Measurements from ENCODE around the gene DCTN3.
A peak's percentile ranks its signal among the peaks of the same experiment; 100 is the strongest.

The DCTN3 gene

DNA sequence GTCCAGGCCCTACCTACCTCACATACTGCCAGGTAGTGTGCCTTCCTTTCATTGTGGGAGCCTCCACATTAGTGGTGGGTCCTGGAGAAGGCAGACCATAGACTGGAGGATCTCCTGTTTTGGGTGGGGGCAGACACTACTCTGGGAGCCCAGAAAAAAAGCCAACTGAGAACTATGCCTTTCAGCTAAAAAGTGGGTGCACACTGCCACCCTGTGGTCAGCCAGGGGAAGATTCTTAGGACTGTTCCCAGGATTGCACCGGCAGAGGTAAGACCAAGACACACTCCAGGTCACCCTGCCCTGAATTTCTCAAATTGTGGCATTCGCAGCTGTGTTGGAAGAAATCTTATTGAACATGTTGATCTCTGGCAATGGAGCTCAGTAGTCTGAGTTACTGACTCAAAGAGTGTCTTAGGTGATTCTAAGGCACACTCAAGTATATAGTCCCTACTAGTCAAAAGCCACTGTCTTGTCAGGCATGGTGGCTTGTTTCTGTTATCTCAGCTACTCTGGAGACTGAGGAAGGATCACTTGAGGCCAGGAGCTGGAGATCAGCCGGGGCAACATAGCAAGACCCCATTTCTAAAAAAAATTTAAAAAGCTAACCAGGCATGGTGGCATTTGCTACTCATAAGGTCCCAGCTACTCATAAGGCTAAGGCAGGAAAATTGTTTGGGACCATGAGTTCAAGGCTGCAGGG, 13.7 kb upstream of the DCTN3 start:
- H3K27me3 ChIP-seq (ENCODE audit: insufficient read depth, poor library complexity, severe bottlenecking) = peaks cover 12% of the 10 kb centered on the region
- H3K27ac ChIP-seq (replicated peaks) = no peak overlapping the region
- TF ChIP-seq, protein P1, sequence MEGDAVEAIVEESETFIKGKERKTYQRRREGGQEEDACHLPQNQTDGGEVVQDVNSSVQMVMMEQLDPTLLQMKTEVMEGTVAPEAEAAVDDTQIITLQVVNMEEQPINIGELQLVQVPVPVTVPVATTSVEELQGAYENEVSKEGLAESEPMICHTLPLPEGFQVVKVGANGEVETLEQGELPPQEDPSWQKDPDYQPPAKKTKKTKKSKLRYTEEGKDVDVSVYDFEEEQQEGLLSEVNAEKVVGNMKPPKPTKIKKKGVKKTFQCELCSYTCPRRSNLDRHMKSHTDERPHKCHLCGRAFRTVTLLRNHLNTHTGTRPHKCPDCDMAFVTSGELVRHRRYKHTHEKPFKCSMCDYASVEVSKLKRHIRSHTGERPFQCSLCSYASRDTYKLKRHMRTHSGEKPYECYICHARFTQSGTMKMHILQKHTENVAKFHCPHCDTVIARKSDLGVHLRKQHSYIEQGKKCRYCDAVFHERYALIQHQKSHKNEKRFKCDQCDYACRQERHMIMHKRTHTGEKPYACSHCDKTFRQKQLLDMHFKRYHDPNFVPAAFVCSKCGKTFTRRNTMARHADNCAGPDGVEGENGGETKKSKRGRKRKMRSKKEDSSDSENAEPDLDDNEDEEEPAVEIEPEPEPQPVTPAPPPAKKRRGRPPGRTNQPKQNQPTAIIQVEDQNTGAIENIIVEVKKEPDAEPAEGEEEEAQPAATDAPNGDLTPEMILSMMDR (IDR thresholded peaks at IDR 0.05; ENCODE audit: insufficient read depth, low read length) = peak; percentile 77
- no peak for TF ChIP-seq SPI1 (IDR thresholded peaks at IDR 0.05; ENCODE audit: borderline replicate concordance, low read depth)
- no peak overlapping the region for H3K4me3 ChIP-seq (replicated peaks; ENCODE audit: insufficient read depth, low read length)
- peak; percentile 61 to 79 for DNase-seq (ENCODE audit: low read depth in 1 of 2, low spot score in 1 of 2)

DNA sequence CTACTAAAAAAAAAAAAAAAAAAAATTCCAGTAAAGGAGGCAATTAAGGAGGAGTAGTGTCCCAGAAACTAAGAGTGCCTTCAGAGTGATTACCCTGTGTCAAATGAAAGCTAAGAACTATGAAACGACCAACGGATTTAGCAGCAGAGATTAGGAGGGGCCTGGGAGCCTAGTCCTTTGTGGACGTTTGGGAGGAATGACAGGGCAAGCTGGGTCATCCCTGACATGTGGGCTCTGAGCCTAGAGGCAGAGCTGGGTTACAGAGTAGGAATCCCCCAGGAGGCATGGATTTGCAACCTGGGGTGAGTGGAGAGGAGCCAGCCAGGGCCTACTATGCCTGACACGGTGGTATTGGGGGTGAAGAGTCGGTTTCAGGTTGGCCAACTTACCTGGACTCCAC, 12.9 kb upstream of the DCTN3 start:
- DNase-seq (ENCODE audit: low read depth in 1 of 2, low spot score in 1 of 2) = no peak
- peaks cover 16% of the 10 kb centered on the region for H3K27me3 ChIP-seq (ENCODE audit: insufficient read depth, poor library complexity, severe bottlenecking)
- no peak overlapping the region for H3K4me3 ChIP-seq (replicated peaks; ENCODE audit: insufficient read depth, low read length)
- no peak overlapping the region for H3K27ac ChIP-seq (replicated peaks)
- TF ChIP-seq, protein P2, sequence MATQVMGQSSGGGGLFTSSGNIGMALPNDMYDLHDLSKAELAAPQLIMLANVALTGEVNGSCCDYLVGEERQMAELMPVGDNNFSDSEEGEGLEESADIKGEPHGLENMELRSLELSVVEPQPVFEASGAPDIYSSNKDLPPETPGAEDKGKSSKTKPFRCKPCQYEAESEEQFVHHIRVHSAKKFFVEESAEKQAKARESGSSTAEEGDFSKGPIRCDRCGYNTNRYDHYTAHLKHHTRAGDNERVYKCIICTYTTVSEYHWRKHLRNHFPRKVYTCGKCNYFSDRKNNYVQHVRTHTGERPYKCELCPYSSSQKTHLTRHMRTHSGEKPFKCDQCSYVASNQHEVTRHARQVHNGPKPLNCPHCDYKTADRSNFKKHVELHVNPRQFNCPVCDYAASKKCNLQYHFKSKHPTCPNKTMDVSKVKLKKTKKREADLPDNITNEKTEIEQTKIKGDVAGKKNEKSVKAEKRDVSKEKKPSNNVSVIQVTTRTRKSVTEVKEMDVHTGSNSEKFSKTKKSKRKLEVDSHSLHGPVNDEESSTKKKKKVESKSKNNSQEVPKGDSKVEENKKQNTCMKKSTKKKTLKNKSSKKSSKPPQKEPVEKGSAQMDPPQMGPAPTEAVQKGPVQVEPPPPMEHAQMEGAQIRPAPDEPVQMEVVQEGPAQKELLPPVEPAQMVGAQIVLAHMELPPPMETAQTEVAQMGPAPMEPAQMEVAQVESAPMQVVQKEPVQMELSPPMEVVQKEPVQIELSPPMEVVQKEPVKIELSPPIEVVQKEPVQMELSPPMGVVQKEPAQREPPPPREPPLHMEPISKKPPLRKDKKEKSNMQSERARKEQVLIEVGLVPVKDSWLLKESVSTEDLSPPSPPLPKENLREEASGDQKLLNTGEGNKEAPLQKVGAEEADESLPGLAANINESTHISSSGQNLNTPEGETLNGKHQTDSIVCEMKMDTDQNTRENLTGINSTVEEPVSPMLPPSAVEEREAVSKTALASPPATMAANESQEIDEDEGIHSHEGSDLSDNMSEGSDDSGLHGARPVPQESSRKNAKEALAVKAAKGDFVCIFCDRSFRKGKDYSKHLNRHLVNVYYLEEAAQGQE (IDR thresholded peaks at IDR 0.05; ENCODE audit: insufficient replicate concordance, low read depth) = no peak
- TF ChIP-seq POLR2AphosphoS5 (IDR thresholded peaks at IDR 0.05; ENCODE audit: low read depth) = no peak; the same call in 1 of the 2 replicates
- no peak for TF ChIP-seq GABPA (IDR thresholded peaks at IDR 0.05; ENCODE audit: low read depth)
- TF ChIP-seq SPI1 (IDR thresholded peaks at IDR 0.05; ENCODE audit: borderline replicate concordance, low read depth) = no peak
- TF ChIP-seq, protein P1 (IDR thresholded peaks at IDR 0.05; ENCODE audit: insufficient read depth, low read length) = no peak

DNA sequence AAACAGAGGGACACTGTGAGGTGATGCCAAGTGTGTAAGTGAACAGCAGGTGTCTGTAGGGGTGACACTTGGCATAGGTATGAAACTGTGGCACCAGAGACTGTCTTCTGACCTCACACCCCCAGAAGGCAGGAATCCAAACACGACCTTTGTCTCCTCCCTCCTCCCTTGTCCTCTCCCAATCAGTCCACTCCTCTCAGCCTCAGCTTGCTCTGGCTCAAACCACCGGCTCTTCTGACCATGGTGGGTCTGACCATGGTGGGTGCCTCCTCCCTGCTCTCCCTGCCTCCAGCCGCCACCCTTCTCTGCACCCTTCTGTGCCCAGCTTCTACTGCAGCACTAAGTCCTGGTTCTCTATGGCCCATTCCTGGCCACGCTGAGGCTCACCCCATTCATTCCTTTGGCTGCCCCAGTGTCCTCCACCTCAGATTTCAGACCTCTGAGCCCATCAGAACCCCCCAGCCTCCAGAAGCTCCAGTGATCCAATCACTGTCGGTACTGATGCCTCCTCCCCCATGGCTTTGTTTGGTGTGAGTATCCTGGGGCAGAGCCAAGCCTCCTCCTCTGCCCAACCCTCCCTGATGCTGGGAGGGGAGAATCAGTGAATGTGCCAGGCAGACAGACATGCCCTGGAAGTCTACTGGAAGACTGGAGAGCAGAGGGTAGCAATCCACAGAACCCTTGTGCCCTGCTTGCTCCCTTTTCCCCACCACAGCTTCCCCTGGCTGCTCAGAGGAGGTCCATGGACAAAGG, 10.3 kb upstream of the DCTN3 start:
- TF ChIP-seq, protein P1 (IDR thresholded peaks at IDR 0.05; ENCODE audit: insufficient read depth, low read length) = no peak
- TF ChIP-seq SPI1 (IDR thresholded peaks at IDR 0.05; ENCODE audit: borderline replicate concordance, low read depth) (no peak), POLR2AphosphoS5 (IDR thresholded peaks at IDR 0.05; ENCODE audit: low read depth) (no peak), GABPA (IDR thresholded peaks at IDR 0.05; ENCODE audit: low read depth) (no peak)
- TF ChIP-seq, protein P2 (IDR thresholded peaks at IDR 0.05; ENCODE audit: insufficient replicate concordance, low read depth) = no peak
- H3K4me3 ChIP-seq (replicated peaks; ENCODE audit: insufficient read depth, low read length) = no peak overlapping the region
- no peak overlapping the region for H3K27ac ChIP-seq (replicated peaks)
- H3K27me3 ChIP-seq (ENCODE audit: insufficient read depth, poor library complexity, severe bottlenecking) = peaks cover 41% of the 10 kb centered on the region
- DNase-seq (ENCODE audit: low read depth in 1 of 2, low spot score in 1 of 2) = no peak

All from HL-60 (cell line).